Stimulated activated memory B cell treated with anti-CD40 and anti-IgM and Interleukin-4, amounts not matched to agents 10 μg/mL and 1 μg/mL and 100 μg/mL, for 72 hours (primary cell): ENCODE data around the gene PNPLA6.

ENCODE experiments used
- ATAC-seq: fragments of 150-1000 bp; cut with Tn5 transposase; 2 replicates; pipeline ENCODE4 v1.10.0; 2021
- H3K27ac Mint-ChIP-seq: one replicate; pipeline ENCODE4 v1.8.0; 2022; ENCODE audit warnings: mild to moderate bottlenecking, mixed read lengths
- H3K27me3 Mint-ChIP-seq: one replicate; pipeline ENCODE4 v1.8.0; 2022; ENCODE audit warnings: mixed read lengths
- H3K36me3 Mint-ChIP-seq: one replicate; pipeline ENCODE4 v1.8.0; 2022; ENCODE audit warnings: mixed read lengths
- H3K4me1 Mint-ChIP-seq: one replicate; pipeline ENCODE4 v1.8.0; 2022; ENCODE audit warnings: mixed read lengths
- H3K4me3 Mint-ChIP-seq: one replicate; pipeline ENCODE4 v1.8.0; 2022; ENCODE audit warnings: mild to moderate bottlenecking, moderate library complexity, mixed read lengths
- H3K9me3 Mint-ChIP-seq: one replicate; pipeline ENCODE4 v1.8.0; 2022; ENCODE audit warnings: mixed read lengths

The PNPLA6 gene

DNA sequence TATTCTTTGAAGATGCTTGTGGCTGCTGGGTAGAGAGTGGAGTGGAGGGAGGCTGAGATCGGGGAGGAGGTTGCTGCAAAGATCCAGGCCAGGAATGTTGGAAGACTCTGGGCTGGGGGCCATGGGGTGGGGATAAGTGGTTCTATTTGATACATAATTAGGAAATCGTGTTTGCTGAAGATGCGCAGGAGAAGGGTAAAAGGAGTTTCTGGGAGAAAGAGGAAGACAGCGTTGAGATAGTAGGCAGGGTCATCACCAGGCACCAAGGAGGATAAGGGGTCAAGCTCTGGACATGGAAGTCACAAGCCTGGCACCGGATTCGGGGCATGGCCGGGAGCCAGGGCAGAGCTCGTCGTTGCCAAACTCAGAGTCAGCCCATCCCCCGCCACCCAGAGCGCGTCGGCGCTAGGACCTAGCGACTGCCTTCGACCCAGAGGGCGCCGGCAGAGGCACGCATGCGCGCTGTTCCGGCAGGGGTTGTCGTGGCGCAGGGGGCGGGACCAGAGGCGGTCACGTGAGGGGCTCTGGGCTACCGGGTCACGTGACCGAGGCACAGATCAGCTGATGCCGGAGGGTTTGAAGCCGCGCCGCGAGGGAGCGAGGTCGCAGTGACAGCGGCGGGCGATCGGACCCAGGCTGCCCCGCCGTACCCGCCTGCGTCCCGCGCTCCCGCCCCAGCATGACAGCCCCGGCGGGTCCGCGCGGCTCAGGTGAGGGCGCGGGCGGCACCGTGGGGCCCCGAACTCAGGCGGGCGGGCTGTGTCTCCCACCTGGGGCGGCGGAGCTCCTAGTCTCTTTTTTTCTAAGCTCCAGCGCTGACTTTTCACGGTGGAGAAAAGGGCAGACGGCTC, 13.2 kb upstream of the PNPLA6 start, which contains the start of gene MCOLN1:
Gene MCOLN1, plus strand, starts transcription at position 553 of the 851 bp plus-strand sequence. Its CDS starts 127 bp downstream, at position 680.
- Mint-ChIP-seq H3K9me3 (no peaks in the 10 kb centered on the region), H3K36me3 (peaks cover 12% of the 10 kb centered on the region), H3K27ac (peak within 1 kb of the TSS; percentile 62), H3K4me3 (peak within 1 kb of the TSS; percentile 79), H3K27me3 (no peaks in the 10 kb centered on the region), H3K4me1 (peaks cover 17% of the 10 kb centered on the region)
- peak; percentile 91 for ATAC-seq

DNA sequence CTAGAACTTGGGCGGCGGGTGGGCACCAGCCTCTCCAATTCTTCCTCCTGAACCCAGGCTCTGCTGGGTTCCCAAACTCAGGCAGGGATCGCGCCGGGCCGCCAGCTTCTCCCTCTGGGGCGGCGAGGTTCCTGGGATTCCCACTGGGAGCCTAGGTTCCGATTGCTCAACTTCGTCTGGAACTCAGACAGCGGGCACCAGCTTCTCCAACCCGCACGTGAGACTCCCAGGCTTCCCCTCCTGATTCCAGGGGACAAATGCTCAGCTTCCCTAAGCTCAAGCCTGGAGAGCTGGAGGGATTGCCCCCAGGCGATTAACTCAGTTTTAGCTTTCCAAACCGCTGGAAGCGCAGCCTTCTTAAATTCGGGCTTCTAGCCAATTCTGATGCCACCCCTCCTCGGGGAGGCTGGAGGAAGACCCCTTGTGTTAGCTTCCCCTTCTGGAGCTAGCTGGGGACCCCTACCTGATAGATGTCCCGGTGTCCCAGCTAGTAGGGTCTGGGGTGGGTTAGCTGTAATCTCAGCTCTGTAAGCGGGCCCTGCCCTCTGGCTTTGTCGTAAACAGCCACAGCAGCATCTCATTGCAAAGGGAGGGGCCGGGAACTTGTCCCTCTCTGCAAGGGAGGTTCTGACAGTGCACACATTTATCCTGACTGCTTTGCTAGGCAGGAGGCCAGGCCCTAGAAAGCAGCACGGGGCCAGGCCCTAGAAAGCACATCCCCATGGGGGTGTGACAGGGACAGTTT, 12.4 kb upstream of the PNPLA6 start:
- no peaks in the 10 kb centered on the region for H3K27me3 Mint-ChIP-seq
- H3K36me3 Mint-ChIP-seq: peaks cover 12% of the 10 kb centered on the region
- H3K4me1 Mint-ChIP-seq: peaks cover 17% of the 10 kb centered on the region
- ATAC-seq: no peak
- peak overlapping the region; percentile 79 for H3K4me3 Mint-ChIP-seq
- peak overlapping the region; percentile 62 for H3K27ac Mint-ChIP-seq
- H3K9me3 Mint-ChIP-seq: no peaks in the 10 kb centered on the region

DNA sequence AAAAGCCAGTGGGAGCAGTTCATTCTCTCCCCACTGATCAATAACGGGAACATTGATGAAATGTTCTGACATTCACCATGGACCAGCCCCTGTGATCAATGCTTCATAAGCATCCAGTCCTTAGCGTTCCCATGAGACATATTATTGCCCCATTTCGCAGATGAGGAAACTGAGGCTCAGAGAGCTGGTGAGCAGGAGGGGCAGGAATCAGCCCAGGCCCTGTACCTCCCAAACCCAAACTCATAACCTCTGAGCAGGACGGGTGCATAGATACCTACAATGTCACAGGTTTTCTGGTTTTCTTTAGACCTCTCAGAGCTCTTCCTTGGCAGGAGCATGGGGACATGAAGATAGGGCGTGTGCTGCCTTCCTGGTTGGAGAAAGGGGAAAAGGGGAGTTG, 11.0 kb upstream of the PNPLA6 start:
- ATAC-seq: no peak
- Mint-ChIP-seq H3K36me3 (peaks cover 21% of the 10 kb centered on the region), H3K9me3 (no peaks in the 10 kb centered on the region), H3K4me1 (peaks cover 17% of the 10 kb centered on the region), H3K27me3 (no peaks in the 10 kb centered on the region), H3K27ac (no peak overlapping the region), H3K4me3 (no peak overlapping the region)

DNA sequence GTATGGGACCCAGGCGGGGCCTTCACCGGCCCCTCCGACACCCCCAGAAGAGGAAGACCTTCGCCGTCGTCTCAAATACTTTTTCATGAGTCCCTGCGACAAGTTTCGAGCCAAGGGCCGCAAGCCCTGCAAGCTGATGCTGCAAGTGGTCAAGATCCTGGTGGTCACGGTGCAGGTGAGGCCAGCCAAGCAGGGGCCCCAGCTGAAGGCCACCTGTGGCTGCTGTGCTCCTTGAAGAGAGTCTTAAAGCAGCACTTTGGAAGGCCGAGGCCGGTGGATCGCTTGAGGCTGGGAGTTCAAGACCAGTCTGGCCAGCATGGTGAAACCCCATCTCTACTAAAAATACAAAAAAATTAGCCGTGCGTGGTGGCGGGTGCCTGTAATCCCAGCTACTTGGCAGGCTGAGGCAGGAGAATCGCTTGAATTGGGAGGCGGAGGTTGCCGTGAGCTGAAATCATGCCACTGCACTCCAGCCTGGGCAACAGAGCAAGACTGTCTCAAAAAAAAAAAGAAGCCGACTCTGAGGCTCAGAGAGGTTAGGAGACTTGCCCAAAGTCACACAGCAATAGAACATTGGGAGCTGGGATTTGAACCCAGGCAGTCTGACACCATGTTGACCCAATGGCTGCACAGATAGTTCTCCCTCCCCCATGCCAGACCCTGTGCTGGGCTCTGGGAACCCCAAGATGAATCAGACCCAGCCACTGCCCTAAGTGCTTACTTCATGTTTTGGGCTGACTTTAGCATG, 10.4 kb upstream of the PNPLA6 start:
- ATAC-seq: no peak
- Mint-ChIP-seq H3K4me1 (peaks cover 17% of the 10 kb centered on the region), H3K27me3 (no peaks in the 10 kb centered on the region), H3K27ac (no peak overlapping the region), H3K4me3 (no peak overlapping the region), H3K9me3 (no peaks in the 10 kb centered on the region), H3K36me3 (peaks cover 27% of the 10 kb centered on the region)

DNA sequence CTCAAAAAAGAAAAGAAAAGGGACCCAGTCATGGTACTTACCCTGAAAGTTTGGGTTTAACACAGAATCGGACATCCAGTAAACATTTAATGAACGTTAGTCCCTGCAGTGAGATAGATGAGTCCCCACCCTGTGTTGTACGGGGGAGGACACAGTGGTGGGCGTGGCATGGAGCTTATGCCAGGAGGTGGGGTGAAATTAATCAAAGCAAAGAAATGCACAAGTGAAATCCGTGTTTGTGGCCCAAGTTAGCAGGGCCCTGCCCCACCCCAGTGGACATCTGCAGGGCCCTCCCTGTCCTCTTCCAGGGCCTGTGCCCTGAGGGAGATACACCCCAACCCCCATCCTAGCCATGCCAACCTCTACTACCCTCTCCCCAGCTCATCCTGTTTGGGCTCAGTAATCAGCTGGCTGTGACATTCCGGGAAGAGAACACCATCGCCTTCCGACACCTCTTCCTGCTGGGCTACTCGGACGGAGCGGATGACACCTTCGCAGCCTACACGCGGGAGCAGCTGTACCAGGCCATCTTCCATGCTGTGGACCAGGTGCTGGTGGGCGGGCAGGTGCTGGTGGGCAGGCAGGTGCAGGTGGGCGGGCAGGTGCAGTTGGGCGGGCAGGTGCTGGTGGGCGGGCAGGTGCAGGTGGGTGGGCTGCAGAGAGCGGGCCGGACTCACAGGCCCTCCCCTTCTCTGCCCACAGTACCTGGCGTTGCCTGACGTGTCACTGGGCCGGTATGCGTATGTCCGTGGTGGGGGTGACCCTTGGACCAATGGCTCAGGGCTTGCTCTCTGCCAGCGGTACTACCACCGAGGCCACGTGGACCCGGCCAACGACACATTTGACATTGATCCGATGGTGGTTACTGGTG, 9.2 kb upstream of the PNPLA6 start:
- no peaks in the 10 kb centered on the region for H3K27me3 Mint-ChIP-seq
- H3K9me3 Mint-ChIP-seq: no peaks in the 10 kb centered on the region
- ATAC-seq: no peak
- H3K27ac Mint-ChIP-seq: no peak overlapping the region
- peaks cover 31% of the 10 kb centered on the region for H3K36me3 Mint-ChIP-seq
- no peak overlapping the region for H3K4me3 Mint-ChIP-seq
- peaks cover 17% of the 10 kb centered on the region for H3K4me1 Mint-ChIP-seq

DNA sequence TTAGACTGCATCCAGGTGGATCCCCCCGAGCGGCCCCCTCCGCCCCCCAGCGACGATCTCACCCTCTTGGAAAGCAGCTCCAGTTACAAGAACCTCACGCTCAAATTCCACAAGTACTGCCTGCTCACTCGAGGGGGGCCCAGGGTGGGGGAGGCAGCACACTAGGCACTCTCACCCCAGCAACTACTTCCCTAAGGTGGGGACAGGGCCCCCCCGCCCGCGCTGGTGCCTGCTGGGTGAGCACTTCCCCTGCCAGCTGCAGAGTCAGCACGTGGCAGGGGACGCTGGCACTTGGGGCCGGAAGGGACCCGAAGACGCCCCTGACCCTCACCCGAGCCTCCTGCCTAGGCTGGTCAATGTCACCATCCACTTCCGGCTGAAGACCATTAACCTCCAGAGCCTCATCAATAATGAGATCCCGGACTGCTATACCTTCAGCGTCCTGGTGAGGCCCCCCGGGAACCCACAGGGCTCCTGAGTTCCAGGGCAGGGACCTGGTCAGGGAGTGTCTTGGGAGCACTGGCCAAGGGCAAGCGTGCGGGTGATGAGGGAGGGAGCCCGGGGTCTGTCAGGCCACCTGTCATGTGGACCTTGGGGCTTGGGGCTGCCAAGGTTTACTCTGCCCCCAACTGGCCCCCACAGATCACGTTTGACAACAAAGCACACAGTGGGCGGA, 7.9 kb upstream of the PNPLA6 start:
- Mint-ChIP-seq H3K36me3 (peaks cover 31% of the 10 kb centered on the region), H3K4me1 (peaks cover 8% of the 10 kb centered on the region), H3K27ac (no peak overlapping the region), H3K9me3 (no peaks in the 10 kb centered on the region), H3K4me3 (no peak overlapping the region), H3K27me3 (no peaks in the 10 kb centered on the region)
- ATAC-seq: no peak

DNA sequence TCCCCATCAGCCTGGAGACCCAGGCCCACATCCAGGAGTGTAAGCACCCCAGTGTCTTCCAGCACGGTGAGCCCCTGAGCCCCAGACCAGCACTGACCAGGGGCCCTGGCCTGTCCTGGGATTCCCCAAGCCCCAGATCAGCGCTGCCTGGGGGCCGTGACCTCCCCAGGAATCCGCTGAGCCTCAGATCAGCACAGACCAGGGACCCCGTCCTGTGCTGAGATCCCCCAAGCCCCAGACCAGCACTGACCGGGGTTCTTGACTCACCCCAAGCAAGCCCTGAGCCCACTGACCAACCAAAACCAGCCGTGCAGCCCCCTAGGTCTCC, 7.4 kb upstream of the PNPLA6 start:
- no peak for ATAC-seq
- no peaks in the 10 kb centered on the region for H3K27me3 Mint-ChIP-seq
- no peak overlapping the region for H3K4me3 Mint-ChIP-seq
- peaks cover 31% of the 10 kb centered on the region for H3K36me3 Mint-ChIP-seq
- H3K27ac Mint-ChIP-seq: no peak overlapping the region
- H3K9me3 Mint-ChIP-seq: no peaks in the 10 kb centered on the region
- peaks cover 9% of the 10 kb centered on the region for H3K4me1 Mint-ChIP-seq

DNA sequence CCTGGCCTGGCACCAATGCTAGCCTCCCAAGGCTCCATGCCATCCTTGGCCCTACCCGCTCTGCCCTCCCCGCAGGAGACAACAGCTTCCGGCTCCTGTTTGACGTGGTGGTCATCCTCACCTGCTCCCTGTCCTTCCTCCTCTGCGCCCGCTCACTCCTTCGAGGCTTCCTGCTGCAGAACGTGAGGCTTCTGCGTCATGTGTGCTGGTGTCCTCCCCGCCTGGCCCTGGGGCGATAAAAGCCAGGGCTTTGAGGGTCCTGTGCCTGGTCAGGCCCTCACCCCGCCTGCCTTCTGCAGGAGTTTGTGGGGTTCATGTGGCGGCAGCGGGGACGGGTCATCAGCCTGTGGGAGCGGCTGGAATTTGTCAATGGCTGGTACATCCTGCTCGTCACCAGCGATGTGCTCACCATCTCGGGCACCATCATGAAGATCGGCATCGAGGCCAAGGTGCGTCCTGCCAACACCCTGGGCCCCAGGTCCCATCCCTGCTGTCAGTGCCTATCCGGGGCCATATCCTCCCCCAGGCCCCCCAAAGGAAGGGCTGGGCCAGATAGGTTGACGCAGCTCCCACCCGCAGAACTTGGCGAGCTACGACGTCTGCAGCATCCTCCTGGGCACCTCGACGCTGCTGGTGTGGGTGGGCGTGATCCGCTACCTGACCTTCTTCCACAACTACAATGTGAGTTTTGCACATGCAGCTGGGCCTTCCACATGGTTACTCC, 6.8 kb upstream of the PNPLA6 start:
- Mint-ChIP-seq H3K4me3 (no peak overlapping the region), H3K9me3 (no peaks in the 10 kb centered on the region), H3K4me1 (peaks cover 9% of the 10 kb centered on the region), H3K27me3 (no peaks in the 10 kb centered on the region), H3K36me3 (peaks cover 31% of the 10 kb centered on the region), H3K27ac (no peak overlapping the region)
- ATAC-seq: no peak

DNA sequence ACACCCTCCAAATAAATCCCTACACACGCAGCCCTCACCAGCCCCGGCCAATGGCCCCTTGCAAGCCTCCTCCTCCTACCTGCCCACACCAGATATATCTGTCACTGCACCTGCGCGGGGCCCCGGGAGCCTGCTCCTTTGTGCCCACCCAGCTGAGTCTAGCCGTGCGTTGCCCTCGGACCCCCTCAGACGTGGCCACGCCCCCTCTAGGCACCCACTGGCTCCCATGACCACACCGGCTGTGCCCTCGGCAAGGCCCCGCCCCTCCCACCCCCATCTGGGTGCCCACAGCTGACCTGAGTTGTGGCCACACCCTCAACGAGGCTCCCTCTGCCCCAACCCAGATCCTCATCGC, 6.3 kb upstream of the PNPLA6 start:
- H3K27ac Mint-ChIP-seq: no peak overlapping the region
- H3K36me3 Mint-ChIP-seq: peaks cover 31% of the 10 kb centered on the region
- no peak overlapping the region for H3K4me3 Mint-ChIP-seq
- no peaks in the 10 kb centered on the region for H3K27me3 Mint-ChIP-seq
- peaks cover 12% of the 10 kb centered on the region for H3K4me1 Mint-ChIP-seq
- H3K9me3 Mint-ChIP-seq: no peaks in the 10 kb centered on the region
- no peak for ATAC-seq

DNA sequence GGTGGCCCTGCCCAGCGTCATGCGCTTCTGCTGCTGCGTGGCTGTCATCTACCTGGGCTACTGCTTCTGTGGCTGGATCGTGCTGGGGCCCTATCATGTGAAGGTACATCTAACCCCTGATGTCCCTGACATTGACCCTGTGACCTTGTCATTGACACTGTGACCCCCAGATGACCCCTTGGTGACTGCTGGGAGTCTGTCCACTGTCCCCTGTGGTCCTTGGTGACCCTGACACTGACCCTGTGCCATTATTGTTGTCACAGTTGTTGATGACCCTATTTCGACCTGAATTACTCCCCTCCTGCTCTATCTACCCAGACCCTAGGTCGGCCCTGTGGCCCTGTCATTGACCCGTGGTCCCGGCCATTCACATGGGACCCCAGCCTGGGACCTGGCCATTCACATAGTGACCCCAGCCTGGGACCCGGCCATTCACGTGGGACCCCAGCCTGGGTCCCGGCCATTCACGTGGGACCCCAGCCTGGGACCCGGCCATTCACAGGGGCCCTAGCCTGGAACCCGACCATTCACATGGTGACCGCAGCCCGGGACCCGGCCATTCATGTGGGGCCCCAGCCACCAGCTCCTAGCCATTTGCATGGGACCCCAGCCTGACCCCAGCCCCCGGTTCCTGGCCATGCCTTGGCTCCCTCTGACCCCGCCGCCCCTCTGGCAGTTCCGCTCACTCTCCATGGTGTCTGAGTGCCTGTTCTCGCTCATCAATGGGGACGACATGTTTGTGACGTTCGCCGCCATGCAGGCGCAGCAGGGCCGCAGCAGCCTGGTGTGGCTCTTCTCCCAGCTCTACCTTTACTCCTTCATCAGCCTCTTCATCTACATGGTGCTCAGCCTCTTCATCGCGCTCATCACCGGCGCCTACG, 5.7 kb upstream of the PNPLA6 start:
- Mint-ChIP-seq H3K4me3 (no peak overlapping the region), H3K36me3 (peaks cover 31% of the 10 kb centered on the region), H3K27me3 (no peaks in the 10 kb centered on the region), H3K27ac (no peak overlapping the region), H3K9me3 (no peaks in the 10 kb centered on the region), H3K4me1 (peaks cover 18% of the 10 kb centered on the region)
- ATAC-seq: no peak

DNA sequence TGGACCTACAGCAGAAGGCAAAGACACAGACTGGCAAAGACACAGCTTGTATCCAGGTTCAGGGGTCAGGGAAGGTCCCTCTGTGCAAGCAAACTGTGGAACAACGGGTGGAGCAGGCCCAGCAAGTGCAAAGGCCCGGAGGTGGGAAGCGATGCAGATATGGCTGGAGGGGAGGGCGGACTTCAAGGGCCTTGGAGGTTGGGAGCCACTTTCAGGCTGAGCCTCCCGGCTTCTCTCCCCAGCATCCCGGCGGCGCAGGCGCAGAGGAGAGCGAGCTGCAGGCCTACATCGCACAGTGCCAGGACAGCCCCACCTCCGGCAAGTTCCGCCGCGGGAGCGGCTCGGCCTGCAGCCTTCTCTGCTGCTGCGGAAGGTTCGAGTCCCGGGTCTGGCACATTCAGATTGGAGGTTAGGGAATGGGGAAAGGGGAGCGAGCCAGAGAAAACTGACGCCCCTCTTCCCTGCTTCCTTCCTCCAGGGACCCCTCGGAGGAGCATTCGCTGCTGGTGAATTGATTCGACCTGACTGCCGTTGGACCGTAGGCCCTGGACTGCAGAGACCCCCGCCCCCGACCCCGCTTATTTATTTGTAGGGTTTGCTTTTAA, 2.1 kb upstream of the PNPLA6 start:
- Mint-ChIP-seq H3K4me1 (peaks cover 36% of the 10 kb centered on the region), H3K27me3 (no peaks in the 10 kb centered on the region), H3K36me3 (peaks cover 26% of the 10 kb centered on the region), H3K4me3 (peak overlapping the region; percentile 95), H3K27ac (peak overlapping the region; percentile 90), H3K9me3 (no peaks in the 10 kb centered on the region)
- no peak for ATAC-seq

DNA sequence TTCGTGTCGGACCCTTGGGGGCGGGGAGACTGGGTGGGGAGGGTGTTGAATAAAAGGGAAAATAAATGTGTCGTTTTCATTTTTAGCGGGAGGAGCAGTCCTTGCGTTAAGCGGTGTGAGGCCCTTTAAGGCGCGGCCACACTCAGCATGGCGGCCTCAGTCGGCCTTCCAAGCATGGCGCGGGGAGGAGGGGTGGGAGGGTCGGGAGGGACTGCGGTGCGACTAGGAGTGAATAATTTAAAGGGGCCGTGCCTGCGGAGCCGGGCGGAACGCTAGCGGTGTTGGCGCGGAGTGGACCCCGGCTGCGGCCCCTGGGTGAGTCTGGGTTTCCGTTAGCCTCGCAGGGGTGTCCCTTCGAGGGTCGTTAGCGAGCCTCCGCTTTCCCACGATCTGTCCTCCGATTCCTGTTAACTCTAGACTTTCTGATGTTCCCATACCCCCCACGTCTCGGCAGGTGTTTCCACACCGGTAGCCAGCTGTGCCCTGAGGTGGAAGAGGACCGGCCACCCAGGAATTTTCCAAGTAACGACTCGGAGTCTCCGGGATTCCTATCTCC, 1.5 kb upstream of the PNPLA6 start:
- H3K27me3 Mint-ChIP-seq: no peaks in the 10 kb centered on the region
- H3K4me1 Mint-ChIP-seq: peaks cover 36% of the 10 kb centered on the region
- H3K36me3 Mint-ChIP-seq: peaks cover 30% of the 10 kb centered on the region
- no peaks in the 10 kb centered on the region for H3K9me3 Mint-ChIP-seq
- peak; percentile 70 for ATAC-seq
- peak overlapping the region; percentile 95 for H3K4me3 Mint-ChIP-seq
- peak overlapping the region; percentile 90 for H3K27ac Mint-ChIP-seq
